Measurements from ENCODE around the gene REPIN1. TPM values are rescaled to one million over a fixed set of nuclear protein-coding genes. Genes with fewer than 3 reads are reported as not detected.
A peak's percentile ranks its signal among the peaks of the same experiment; 100 is the strongest.

REPIN1 gene
- total RNA-seq, 1 experiment from 2014 or later = 106 TPM

- no peak overlapping the region for H4K5ac ChIP-seq (ENCODE audit: insufficient read length, low read depth, low read length)
- H4K91ac ChIP-seq (ENCODE audit: insufficient read length, low read depth, low read length) = no peak overlapping the region
- no peak overlapping the region for H3K9ac ChIP-seq (ENCODE audit: extremely low read depth, insufficient read length, low read length)
- peak overlapping the region; percentile 68 for H3K4me2 ChIP-seq (ENCODE audit: insufficient read depth, insufficient read length, low read length)
- no peak overlapping the region for H3K23ac ChIP-seq (ENCODE audit: insufficient read length, low read depth, low read length)
- no peak overlapping the region for H3K4ac ChIP-seq (ENCODE audit: low read depth, low read length)
- no CpG with 5 or more reads among the region's 3 CpGs for WGBS (ENCODE audit: extremely low coverage, insufficient read length, low lambda C conversion rate)
- no peak overlapping the region for H2BK15ac ChIP-seq (ENCODE audit: low read depth, low read length)
- no peak for DNase-seq
- H3K56ac ChIP-seq (ENCODE audit: insufficient read length, low read depth, low read length) = no peak overlapping the region
- no peak overlapping the region for H2BK120ac ChIP-seq (ENCODE audit: low read depth, low read length, poor library complexity, severe bottlenecking)
- Mint-ChIP-seq H3K27me3 (ENCODE audit: low read depth) (no peaks in the 10 kb centered on the region; the same call in 1 of the 2 replicates), H3K36me3 (ENCODE audit: insufficient read depth in 1 of 3, low read depth in 3 of 3) (peaks cover 28 to 51% (median 43%) of the 10 kb centered on the region in 3 experiments; a peak in 6 of 7 replicates), H3K4me3 (peak overlapping the region; percentile 33 to 94; a peak in 4 of 5 replicates), H3K27ac (peak overlapping the region; percentile 44 to 83 (median 80); a peak in 3 of 7 replicates), H3K4me1 (peaks cover 44 to 57% of the 10 kb centered on the region in 2 experiments), H3K9me3 (no peaks in the 10 kb centered on the region)
- H3K14ac ChIP-seq (ENCODE audit: insufficient read depth, low read length) = no peak overlapping the region
- no peaks in the 10 kb centered on the region for H3K9me3 ChIP-seq (ENCODE audit: control insufficient read depth, low read depth, low read length)
- no peak overlapping the region for H3T11ph ChIP-seq (ENCODE audit: low read length)
- H2BK5ac ChIP-seq (ENCODE audit: insufficient read length, low read length) = no peak overlapping the region
- no peak overlapping the region for H4K8ac ChIP-seq (replicated peaks; ENCODE audit: insufficient read length, low read depth, low read length)
- no peak for TF ChIP-seq CTCF (conservative IDR thresholded peaks at IDR 0.05)
- no peaks in the 10 kb centered on the region for H3K27me3 ChIP-seq (ENCODE audit: insufficient read depth, low read length)
- no peak overlapping the region for H2BK12ac ChIP-seq (ENCODE audit: insufficient read length, low read depth, low read length)
- no peak overlapping the region for H3K18ac ChIP-seq (ENCODE audit: insufficient read length, low read depth, low read length)
- no peaks in the 10 kb centered on the region for H4K20me1 ChIP-seq (ENCODE audit: control insufficient read depth, insufficient read depth, insufficient read length)
- H3K79me2 ChIP-seq (ENCODE audit: insufficient read depth, low read length) = peaks cover 12% of the 10 kb centered on the region; the same call in 1 of the 2 replicates
- H3K27ac ChIP-seq (ENCODE audit: insufficient read length, low read depth, low read length) = no peak overlapping the region
- peaks cover 16% of the 10 kb centered on the region for H3K23me2 ChIP-seq (ENCODE audit: insufficient read length, low read depth, low read length, poor library complexity, severe bottlenecking)
- H2AFZ ChIP-seq (ENCODE audit: low read length) = no peak overlapping the region
- no peak overlapping the region for H2AK5ac ChIP-seq (ENCODE audit: insufficient read length, low read length)
- peaks cover 7% of the 10 kb centered on the region for H3K79me1 ChIP-seq (ENCODE audit: insufficient read depth, low read depth, low read length, poor library complexity, severe bottlenecking)
- H3K4me1 ChIP-seq (ENCODE audit: insufficient read depth, low read length) = peaks cover 3% of the 10 kb centered on the region; the same call in 1 of the 2 replicates
- H2BK20ac ChIP-seq (ENCODE audit: low read depth, low read length, poor library complexity, severe bottlenecking) = no peak overlapping the region
These were observed 2.0 kb downstream of the REPIN1 start for GRCh38 chr7:150370612-150371071.

Measured in H9 (cell line).